Measurements from ENCODE around the gene MPL.
"Not testable (repeated sequence)": the region's sequence is repeated elsewhere in the genome, so short reads cannot be mapped to it uniquely, and the experiment has no call there.

The MPL gene

DNA sequence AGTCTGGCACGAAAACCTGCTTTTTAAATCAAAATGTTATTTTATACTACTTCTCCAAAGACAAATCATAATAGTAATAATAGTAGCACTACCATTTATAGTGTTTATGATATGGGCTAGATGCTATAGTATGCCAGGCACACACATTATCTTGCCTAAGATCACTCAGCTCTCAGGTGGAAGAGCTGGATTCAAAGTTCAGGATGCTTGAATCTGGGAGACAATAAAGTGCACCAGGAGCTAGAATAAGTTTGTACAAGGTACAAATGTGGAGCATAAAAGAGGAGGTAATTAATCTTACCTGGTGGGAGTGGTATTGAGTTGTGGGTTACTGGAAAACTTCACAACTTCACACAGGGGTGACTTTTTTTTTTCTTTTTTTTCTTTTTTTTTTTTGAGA lies 40.2 kb downstream of the MPL start:
- no peak for DNase-seq (ENCODE audit: low read depth in 2 of 2)

DNA sequence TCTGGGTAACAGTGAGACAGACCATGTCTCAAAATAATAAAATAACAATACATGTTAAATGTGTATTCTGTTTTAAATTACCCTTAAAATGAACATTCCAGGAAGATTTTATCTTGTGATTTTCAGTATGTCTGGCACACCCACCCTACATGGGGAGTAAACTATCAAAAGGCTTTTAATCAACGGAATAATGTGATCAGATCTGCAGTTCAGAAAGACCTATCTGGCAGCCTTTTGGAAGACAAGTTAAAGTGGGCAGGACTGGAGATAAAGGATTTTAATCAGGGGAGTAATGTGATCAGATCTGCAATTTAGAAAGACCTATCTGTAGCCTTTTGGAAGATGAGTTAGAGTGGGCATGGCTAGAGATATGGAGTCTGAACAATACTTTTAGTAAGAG lies 41.9 kb downstream of the MPL start:
- DNase-seq (ENCODE audit: low read depth in 2 of 2) = no peak

DNA sequence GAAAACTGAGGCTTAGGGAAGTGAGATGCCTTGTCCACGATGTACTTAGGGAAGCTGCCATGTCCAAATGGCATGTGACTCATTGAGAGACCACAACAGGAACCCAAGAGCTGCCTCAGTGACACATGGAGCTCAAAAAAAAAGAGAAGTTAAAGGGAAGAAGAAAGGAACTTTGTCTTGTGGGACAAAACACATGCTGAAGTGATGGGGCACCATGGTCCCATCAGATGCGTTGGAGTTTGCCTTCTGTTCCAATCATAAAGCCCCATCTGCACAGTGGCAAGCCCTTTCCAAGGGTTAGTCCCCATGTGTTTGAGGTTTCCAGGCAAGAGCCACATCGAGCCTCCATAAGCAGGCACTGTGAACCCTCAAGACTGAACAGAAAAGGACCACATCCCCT lies 44.0 kb downstream of the MPL start:
- DNase-seq (ENCODE audit: low read depth in 2 of 2) = no peak

DNA sequence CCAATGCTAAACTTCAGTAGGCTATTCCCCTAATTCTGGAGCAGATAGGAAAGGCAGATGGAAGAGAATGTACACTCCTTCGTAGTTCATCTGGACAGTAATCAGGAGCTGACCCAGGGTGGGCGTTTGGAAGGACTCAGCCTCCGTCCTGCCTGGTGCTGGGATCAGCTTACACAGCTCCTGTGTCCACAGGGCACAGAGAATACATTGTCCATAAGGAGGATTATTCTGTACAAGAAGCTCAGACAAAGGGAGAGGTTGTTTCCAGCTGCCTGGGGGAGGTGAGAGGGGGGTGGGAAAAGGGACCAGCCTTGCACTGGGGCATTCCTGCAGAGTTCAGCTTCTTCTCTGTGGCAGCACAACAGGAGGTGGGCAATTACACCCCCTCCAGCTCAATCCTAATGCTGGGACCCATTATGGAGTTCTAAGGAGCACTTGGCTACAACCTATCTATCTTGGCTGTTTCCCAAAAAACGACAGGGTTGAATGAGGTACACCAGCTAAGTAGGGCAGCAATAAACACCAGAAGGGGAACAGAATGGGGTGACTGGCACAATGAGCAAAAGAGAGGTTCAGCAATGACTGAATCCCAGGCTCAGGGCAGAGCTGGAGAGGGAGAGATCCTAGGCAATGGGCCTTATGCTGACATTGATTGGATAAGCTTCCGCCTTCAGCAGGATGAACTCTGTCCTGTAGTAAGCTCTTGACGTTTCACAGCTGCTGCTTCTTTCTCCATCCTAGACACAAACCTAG lies 44.6 kb downstream of the MPL start:
- DNase-seq (ENCODE audit: low read depth in 2 of 2) = no peak

DNA sequence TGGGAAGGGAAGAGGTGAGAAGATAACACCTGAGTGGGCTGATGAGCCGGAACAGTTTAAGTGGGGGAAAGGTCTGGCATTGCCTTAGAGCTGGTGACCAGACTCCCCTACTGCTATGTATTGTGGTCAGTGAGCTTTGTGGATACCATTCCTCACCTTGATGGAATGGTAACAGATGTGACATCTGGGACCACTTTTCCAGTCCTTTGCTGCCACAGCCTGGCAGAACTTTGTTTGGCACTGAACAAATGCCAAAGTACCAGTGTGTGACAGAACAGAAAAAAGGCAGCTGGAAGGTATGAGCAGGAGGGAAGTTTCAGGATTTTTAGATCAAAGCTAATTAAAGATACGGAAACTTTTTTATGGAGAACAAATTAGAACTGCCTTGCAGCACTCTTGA lies 45.8 kb downstream of the MPL start:
- DNase-seq (ENCODE audit: low read depth in 2 of 2) = no peak

DNA sequence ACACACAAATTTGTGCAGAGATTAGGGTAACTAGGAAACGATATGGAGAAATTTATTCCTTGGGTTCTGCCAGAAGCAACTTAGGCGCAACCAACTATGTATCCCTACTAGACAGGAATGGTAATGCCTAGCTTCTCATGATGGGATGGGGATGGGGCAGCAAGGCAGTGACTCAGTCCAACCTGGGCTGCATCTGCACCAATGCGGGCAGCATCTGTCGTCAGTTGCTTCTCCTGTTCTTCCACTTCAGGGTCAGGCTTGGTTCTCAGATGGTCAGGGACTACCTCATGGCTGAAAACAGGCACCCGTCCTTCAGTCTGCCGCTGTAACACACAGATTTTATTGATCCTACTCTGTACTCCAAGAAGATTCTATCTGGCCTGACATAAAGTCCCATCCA lies 49.1 kb downstream of the MPL start:
- DNase-seq (ENCODE audit: low read depth in 2 of 2) = no peak

DNA sequence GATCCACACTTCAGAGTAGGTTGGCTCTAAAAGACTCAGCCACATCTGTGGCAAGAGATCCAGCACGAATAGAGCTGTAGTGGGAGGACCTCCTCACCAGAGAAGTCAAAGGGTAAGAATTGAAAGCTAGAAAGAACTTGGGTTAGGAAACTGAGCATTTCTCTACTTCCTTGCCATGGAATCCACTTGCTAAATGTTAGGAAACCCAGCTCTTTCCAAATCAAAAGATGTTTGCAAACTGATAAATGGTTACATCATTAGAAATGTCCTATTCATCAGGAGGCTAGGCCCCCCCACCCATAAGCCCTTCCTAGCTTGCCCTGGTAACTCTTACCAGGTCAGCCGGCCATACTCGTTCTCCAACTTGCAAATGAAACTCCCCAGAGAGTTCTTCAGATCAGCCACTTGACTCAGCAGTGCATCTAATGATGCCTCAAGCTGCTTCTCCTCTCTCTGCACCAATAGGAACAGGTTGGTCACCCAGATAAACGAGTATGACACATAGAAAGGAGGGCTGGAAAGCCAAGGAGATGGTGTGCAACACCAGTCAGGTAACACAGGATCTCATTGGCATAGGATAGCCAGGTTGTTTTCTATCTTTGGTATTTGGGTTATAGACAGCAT lies 50.5 kb downstream of the MPL start:
- DNase-seq (ENCODE audit: low read depth in 2 of 2) = no peak

DNA sequence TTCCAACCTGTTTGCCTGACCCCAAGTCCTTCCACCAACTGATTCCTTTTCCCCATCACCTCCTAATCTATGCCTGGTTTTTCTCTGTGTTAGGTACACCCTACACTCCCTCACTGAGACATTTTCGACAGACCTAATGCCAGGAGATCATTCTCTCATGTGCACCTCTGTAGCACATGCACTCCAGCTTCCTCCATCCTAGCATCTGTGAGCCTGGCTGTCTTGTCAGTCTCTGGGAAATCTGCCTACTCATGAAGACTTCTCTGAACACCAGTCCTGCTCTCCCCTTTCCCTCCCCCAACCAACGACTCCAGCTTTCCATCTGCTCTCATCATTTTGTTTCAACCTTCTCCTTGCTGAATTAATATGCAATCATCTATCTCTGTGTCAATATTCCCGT lies 51.0 kb downstream of the MPL start:
- no peak for DNase-seq (ENCODE audit: low read depth in 2 of 2)

DNA sequence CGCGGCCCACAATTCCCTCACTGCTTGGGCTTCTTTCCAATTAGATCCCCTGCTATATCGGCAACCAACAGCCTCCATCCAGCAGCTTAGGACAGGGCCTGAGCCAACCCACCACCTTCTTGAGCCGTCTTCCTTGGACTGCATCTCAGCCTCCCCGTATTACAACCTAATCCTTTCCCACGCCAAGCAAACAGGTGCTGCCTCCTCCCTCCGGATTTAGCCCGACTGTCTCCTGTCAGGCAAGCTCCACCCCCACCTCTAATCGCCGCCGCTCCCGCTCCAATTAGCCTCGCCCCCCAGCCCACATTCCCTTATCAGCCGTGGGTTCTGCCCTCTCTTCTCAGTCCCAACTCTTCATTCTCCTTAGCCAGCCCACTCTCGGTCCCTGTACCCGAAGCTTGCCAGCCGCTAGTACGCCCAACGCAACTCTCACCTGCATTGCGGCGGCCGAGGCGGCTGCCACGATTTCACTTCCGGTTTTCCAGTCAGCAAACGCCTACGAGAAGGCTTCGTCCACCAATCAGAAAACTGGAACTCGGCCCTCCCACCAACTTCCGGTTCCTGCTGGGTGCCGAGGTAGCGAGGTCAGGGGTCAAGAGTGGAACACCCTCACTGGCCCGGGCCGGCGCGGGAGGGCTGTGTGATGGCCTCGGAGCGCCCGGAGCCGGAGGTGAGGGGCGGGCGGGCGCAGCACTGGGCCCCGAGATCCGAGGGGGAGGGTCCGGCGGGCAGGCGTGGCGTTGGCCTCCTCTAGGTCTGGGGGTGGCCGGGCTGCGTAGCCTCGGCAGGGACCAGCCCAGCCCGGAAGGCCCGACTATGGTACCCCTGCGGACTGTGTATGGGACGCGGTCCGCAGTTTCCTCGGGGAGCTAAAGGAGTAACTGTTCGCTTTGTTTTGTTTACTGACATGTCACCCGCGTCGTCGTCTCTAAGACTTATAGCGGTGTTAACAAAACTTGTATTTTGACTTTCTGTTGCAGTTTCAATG lies 52.0 kb downstream of the MPL start, which contains the start of the genes MED8 and SZT2:
Gene MED8 (minus strand): TSS at position 475 of the 988 bp plus-strand sequence. CDS start 36 bp downstream, at position 439.
Gene SZT2 (plus strand): TSS at position 574 of the 988 bp plus-strand sequence. CDS start 70 bp downstream, at position 644.
- DNase-seq (ENCODE audit: low read depth in 2 of 2) = peak; percentile 86 to 90

DNA sequence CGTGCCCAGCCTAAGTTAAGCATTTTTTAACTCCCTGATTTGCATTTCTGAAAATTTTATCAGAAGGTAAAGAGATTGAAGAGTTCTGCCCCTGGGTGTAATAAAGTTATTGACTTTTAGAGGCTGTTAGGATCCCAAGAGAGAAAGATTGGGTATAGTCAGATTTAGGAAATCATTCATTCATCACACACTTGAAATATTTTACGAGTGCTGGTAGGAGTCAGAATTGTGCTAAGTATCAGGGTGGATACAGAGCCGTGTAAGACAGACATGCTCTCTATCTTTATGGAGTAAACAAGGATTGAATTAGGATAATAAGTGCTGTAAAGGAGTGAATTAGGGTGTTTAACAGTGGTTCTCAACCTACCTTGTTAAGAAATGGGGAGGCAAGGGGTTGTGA lies 55.1 kb downstream of the MPL start:
- no peak for DNase-seq (ENCODE audit: low read depth in 2 of 2)

DNA sequence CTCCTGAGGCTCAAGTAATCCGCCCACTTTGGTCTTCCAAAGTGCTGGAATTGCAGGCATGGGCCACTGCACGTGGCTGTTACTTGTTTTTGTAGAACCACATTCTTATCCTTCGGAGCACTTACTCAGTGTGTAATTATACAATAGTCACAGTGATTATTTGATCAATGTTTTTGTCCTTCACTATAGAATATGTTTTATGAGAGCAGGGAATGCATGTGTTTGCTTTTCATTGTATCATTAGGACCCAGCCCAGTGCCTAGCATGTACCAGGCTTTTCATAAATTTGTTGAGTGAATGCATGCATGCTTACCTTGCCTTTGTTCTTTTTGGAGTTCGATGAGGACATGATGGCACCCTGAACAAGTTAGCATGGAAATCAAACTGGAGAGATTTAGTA lies 57.9 kb downstream of the MPL start:
- no peak for DNase-seq (ENCODE audit: low read depth in 2 of 2)

DNA sequence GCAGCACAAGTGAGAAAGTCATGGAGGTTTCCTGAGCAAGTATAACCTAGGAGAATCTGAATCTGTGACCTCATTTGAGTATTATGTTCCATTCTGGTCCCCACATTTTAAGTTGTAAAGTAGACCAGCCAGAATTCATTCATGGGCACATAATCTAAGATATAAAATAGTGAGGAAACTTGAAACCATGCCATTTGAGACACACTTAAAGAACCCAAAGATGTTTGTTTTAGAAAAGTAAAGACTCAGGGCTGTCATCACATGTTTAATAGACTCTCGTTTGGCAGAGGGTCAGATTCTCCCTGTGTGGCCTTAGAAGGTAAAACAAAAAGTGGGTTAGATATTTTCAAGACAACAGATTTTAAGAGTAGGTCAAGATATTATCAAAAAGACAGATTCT lies 58.4 kb downstream of the MPL start:
- DNase-seq (ENCODE audit: low read depth in 2 of 2) = no peak

DNA sequence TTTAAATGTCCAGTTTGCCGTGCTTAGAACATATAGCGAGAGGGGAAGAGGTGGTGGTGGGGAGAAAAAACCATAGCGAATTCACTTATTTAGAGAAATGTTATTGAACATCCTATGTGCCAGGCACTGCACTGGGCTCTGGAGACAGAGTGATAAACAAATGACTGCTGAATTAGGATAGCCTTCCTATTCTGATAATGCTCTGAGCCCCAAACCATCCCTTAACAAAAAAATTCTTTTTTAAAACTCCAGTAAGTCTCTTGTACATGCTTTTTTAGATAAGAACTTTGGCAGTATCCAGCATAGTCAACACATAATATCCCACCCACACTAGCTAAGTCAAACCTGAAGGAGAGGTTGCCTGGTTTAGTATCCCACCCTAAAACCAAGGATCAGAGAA lies 60.6 kb downstream of the MPL start:
- no peak for DNase-seq (ENCODE audit: low read depth in 2 of 2)

DNA sequence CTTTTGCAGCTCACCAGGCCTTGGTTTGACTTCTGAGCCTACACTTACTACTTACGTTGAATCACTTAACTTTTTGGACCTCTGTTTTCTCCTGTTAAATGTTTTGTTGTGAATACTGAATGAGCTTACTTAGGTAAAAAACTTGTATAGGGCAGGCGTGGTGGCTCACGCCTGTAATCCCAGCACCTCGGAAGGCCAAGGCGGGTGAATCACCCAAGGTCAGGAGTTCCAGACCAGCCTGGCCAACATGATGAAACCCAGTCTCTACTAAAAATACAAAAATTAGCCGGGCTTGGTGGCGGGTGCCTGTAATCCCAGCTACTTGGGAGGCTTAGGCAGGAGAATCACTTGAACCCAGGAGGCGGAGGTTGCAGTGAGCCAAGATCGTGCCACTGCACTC lies 62.8 kb downstream of the MPL start:
- DNase-seq (ENCODE audit: low read depth in 2 of 2) = not testable (repeated sequence)

DNA sequence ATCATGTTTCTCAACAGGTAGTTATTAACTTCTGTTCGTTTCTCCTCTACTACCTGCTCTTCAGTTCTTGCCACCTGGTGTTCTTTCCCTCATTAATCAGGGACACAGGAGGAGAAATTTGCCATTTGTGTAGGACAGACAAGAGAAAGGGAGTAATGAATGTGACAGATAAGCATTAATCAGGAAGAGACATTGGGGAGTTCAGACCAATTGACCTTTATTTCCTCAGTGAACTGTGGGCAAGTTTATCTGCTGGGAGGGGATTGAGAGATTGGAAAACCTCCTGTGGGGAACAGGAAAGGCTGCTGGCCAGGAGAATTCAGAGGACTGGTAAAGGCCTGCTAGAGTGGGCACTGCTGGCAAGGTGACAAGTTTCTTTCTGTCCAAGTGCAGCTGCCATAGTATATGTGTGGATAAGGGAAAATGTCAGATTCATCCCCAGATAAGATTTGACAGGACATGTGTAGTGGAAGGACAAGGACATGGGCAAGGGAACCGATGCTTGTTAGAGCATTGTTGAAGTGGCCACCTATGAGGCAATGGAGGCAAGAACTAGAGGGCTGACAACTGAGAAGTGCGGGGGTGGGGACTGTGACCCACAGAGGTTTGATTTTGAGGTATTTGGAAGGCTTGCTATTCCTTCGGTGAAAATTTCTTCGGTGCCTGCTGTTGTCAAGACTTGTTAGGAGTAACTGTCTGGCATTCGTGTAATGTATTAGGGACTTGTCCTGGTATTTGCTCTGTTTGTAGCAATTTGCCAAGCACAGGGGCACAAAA lies 64.7 kb downstream of the MPL start:
- no peak for DNase-seq (ENCODE audit: low read depth in 2 of 2)
